ENCODE data around the gene PLA2G5. TPM values are rescaled to one million over a fixed set of nuclear protein-coding genes. Genes with fewer than 3 reads are reported as not detected.
A peak's percentile ranks its signal among the peaks of the same experiment; 100 is the strongest.
"Not testable (repeated sequence)": the region's sequence is repeated elsewhere in the genome, so short reads cannot be mapped to it uniquely, and the experiment has no call there.

Gene PLA2G5
- 2.4 TPM in 1 of 2 replicates, not detected in the other for total RNA-seq (2014; rRNA removed; shearing (Covaris generic); ENCODE audit: low replicate concordance)

GRCh38 chr1:20069874-20070273 lies at the start of gene PLA2G5:
TSS of gene PLA2G5 (plus strand) at chr1:20070194. CDS start at chr1:20084831, 14,637 bp downstream.
- H3K9me3 ChIP-seq, result no peaks in the 10 kb centered on the region
- no peaks in the 10 kb centered on the region for H3K36me3 ChIP-seq
- DNase-seq, result peak; percentile 82
- H3K27me3 ChIP-seq, result no peaks in the 10 kb centered on the region
- H3K4me3 ChIP-seq, result no peak within 1 kb of the TSS

GRCh38 chr1:20028125-20028524 lies 41.9 kb upstream of the PLA2G5 start:
- no peak overlapping the region for H3K4me3 ChIP-seq

GRCh38 chr1:20028726-20029125 lies 41.3 kb upstream of the PLA2G5 start:
- Histone ChIP-seq H3K4me3 (no peak overlapping the region), H3K27me3 (peaks cover 12% of the 10 kb centered on the region), H3K9me3 (no peaks in the 10 kb centered on the region), H3K36me3 (no peaks in the 10 kb centered on the region)
- DNase-seq, result no peak

More at GRCh38 chr1:20028125-20028524, 41.9 kb upstream of the PLA2G5 start:
- Histone ChIP-seq H3K36me3 (no peaks in the 10 kb centered on the region), H3K27me3 (peaks cover 12% of the 10 kb centered on the region), H3K9me3 (no peaks in the 10 kb centered on the region)
- no peak for DNase-seq

- Histone ChIP-seq H3K9me3 (no peaks in the 10 kb centered on the region), H3K36me3 (no peaks in the 10 kb centered on the region), H3K27me3 (peaks cover 12% of the 10 kb centered on the region), H3K4me3 (no peak overlapping the region)
- DNase-seq, result no peak
Observed at GRCh38 chr1:20029178-20029912, 40.6 kb upstream of the PLA2G5 start.

- not testable (repeated sequence) for H3K4me3 ChIP-seq, H3K27me3 ChIP-seq, H3K9me3 ChIP-seq, H3K36me3 ChIP-seq, DNase-seq
Observed at GRCh38 chr1:20030436-20031151, 39.4 kb upstream of the PLA2G5 start.

- H3K27me3 ChIP-seq, result peaks cover 10% of the 10 kb centered on the region
- no peak overlapping the region for H3K4me3 ChIP-seq
- H3K36me3 ChIP-seq, result no peaks in the 10 kb centered on the region
- H3K9me3 ChIP-seq, result peaks cover 5% of the 10 kb centered on the region; the same call in 1 of the 2 replicates
- DNase-seq, result no peak
Observed at GRCh38 chr1:20031161-20031560, 38.8 kb upstream of the PLA2G5 start.

GRCh38 chr1:20031836-20032235 lies 38.2 kb upstream of the PLA2G5 start:
- no peak for DNase-seq
- Histone ChIP-seq H3K36me3 (no peaks in the 10 kb centered on the region), H3K9me3 (peaks cover 5% of the 10 kb centered on the region; the same call in 1 of the 2 replicates), H3K27me3 (peaks cover 9% of the 10 kb centered on the region), H3K4me3 (no peak overlapping the region)

- Histone ChIP-seq H3K9me3 (peaks cover 5% of the 10 kb centered on the region; the same call in 1 of the 2 replicates), H3K4me3 (no peak overlapping the region), H3K27me3 (peaks cover 6% of the 10 kb centered on the region; the same call in 1 of the 2 replicates), H3K36me3 (no peaks in the 10 kb centered on the region)
- DNase-seq, result no peak
Observed at GRCh38 chr1:20032425-20032824, 37.6 kb upstream of the PLA2G5 start.

GRCh38 chr1:20033420-20033819 lies 36.6 kb upstream of the PLA2G5 start:
- no peak overlapping the region for H3K4me3 ChIP-seq
- no peak for DNase-seq
- no peaks in the 10 kb centered on the region for H3K36me3 ChIP-seq
- peaks cover 5% of the 10 kb centered on the region; the same call in 1 of the 2 replicates for H3K9me3 ChIP-seq
- no peaks in the 10 kb centered on the region for H3K27me3 ChIP-seq

- H3K36me3 ChIP-seq, result no peaks in the 10 kb centered on the region
- DNase-seq, result no peak
- H3K9me3 ChIP-seq, result peaks cover 5% of the 10 kb centered on the region; the same call in 1 of the 2 replicates
- H3K4me3 ChIP-seq, result no peak overlapping the region
- H3K27me3 ChIP-seq, result no peaks in the 10 kb centered on the region
Observed at GRCh38 chr1:20035114-20035513, 34.9 kb upstream of the PLA2G5 start.

- no peaks in the 10 kb centered on the region for H3K36me3 ChIP-seq
- no peak overlapping the region for H3K4me3 ChIP-seq
- H3K27me3 ChIP-seq, result no peaks in the 10 kb centered on the region
- no peak for DNase-seq
- peaks cover 5% of the 10 kb centered on the region; the same call in 1 of the 2 replicates for H3K9me3 ChIP-seq
Observed at GRCh38 chr1:20037877-20038276, 32.1 kb upstream of the PLA2G5 start.

- DNase-seq, result no peak
Observed at GRCh38 chr1:20047096-20047495, 22.9 kb upstream of the PLA2G5 start.

GRCh38 chr1:20048563-20048962 lies 21.4 kb upstream of the PLA2G5 start:
- Histone ChIP-seq H3K27me3 (peaks cover 4% of the 10 kb centered on the region), H3K9me3 (peaks cover 26% of the 10 kb centered on the region), H3K4me3 (no peak overlapping the region), H3K36me3 (no peaks in the 10 kb centered on the region)
- DNase-seq, result no peak

More at GRCh38 chr1:20047096-20047495, 22.9 kb upstream of the PLA2G5 start:
- Histone ChIP-seq H3K27me3 (peaks cover 4% of the 10 kb centered on the region), H3K4me3 (no peak overlapping the region), H3K36me3 (no peaks in the 10 kb centered on the region), H3K9me3 (peaks cover 20% of the 10 kb centered on the region)

GRCh38 chr1:20049056-20049798 lies 20.8 kb upstream of the PLA2G5 start:
- H3K27me3 ChIP-seq, H3K4me3 ChIP-seq, DNase-seq, H3K36me3 ChIP-seq: not testable (repeated sequence)
- H3K9me3 ChIP-seq, result peaks cover 27% of the 10 kb centered on the region

- H3K9me3 ChIP-seq, result peaks cover 27% of the 10 kb centered on the region
- H3K36me3 ChIP-seq, result no peaks in the 10 kb centered on the region
- H3K4me3 ChIP-seq, result no peak overlapping the region
- DNase-seq, result no peak
- H3K27me3 ChIP-seq, result peaks cover 1% of the 10 kb centered on the region
Observed at GRCh38 chr1:20051218-20051829, 18.7 kb upstream of the PLA2G5 start.

- Histone ChIP-seq H3K27me3 (no peaks in the 10 kb centered on the region), H3K36me3 (no peaks in the 10 kb centered on the region), H3K9me3 (peaks cover 27% of the 10 kb centered on the region), H3K4me3 (no peak overlapping the region)
- no peak for DNase-seq
Observed at GRCh38 chr1:20052386-20052785, 17.6 kb upstream of the PLA2G5 start.

Data from MG63 (cell line).